HL-60 (cell line): Measurements from ENCODE around the gene SVIP.

ENCODE experiments used
- DNase-seq, 2 experiments: peaks; one replicate each; pipeline ENCODE4 v3.0.0-alpha.2; 2010 to 2020; ENCODE audit warnings: low read depth in 1 of 2, low spot score in 1 of 2
- H3K27ac ChIP-seq: fragments of 250-450 bp; sonication (Bioruptor Pico); replicated peaks from 2 replicates; pipeline ENCODE4 v1.5.1; 2020; ENCODE audit warnings: mild to moderate bottlenecking, moderate library complexity
- H3K27me3 ChIP-seq: fragments of 250-450 bp; sonication (Bioruptor Pico); 2 replicates; pipeline ENCODE4 v1.5.1; 2021; ENCODE audit warnings: mild to moderate bottlenecking, moderate library complexity; ENCODE audit not compliant: insufficient read depth, poor library complexity, severe bottlenecking
- H3K4me3 ChIP-seq: replicated peaks from 2 replicates; pipeline ENCODE4 v1.5.1; 2011; ENCODE audit warnings: mild to moderate bottlenecking, control low read depth, low read length; ENCODE audit not compliant: insufficient read depth
- GABPA ChIP-seq: IDR thresholded peaks from 2 replicates; pipeline ENCODE4 v1.6.1; 2012; ENCODE audit warnings: low read depth
- POLR2AphosphoS5 ChIP-seq: IDR thresholded peaks from 2 replicates; pipeline ENCODE4 v1.6.1; 2012; ENCODE audit warnings: low read depth
- SPI1 ChIP-seq: IDR thresholded peaks from 2 replicates; pipeline ENCODE4 v1.6.1; 2012; ENCODE audit warnings: low read depth, mild to moderate bottlenecking, borderline replicate concordance
- TF ChIP-seq, protein P1 (sequence below): IDR thresholded peaks from 2 replicates; pipeline ENCODE4 v1.6.1; 2012; ENCODE audit warnings: low read depth; ENCODE audit not compliant: insufficient replicate concordance
- TF ChIP-seq, protein P2 (sequence below): IDR thresholded peaks from one replicate; pipeline ENCODE4 v1.5.1; 2011; ENCODE audit warnings: low read length, control low read depth, inconsistent platforms; ENCODE audit not compliant: insufficient read depth

The SVIP gene

DNA sequence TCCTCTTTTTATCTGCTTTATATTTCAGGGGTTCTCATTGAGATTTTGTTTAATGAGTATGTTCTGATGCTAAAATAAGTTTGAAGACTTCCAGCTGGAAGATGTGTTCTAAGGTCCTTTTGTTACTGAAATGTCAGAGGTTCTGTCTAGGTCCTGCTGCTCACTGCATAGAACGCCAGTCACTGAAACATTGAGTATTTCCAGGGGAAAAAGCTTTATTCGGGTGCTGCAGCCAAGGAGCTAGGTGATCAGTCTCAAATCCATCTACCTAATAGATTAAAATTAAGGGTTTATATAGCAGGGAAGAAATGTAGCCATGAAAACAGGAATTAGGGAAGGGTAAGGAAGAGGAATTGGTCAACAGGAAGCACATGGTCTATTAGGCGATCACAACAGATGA, 19.7 kb downstream of the SVIP start:
- TF ChIP-seq GABPA, result no peak
- H3K27me3 ChIP-seq, result no peaks in the 10 kb centered on the region
- no peak for DNase-seq
- no peak overlapping the region for H3K27ac ChIP-seq
- no peak overlapping the region for H3K4me3 ChIP-seq

- Histone ChIP-seq H3K27ac (no peak overlapping the region), H3K4me3 (no peak overlapping the region), H3K27me3 (no peaks in the 10 kb centered on the region)
- TF ChIP-seq POLR2AphosphoS5, result no peak
- TF ChIP-seq, protein P1, sequence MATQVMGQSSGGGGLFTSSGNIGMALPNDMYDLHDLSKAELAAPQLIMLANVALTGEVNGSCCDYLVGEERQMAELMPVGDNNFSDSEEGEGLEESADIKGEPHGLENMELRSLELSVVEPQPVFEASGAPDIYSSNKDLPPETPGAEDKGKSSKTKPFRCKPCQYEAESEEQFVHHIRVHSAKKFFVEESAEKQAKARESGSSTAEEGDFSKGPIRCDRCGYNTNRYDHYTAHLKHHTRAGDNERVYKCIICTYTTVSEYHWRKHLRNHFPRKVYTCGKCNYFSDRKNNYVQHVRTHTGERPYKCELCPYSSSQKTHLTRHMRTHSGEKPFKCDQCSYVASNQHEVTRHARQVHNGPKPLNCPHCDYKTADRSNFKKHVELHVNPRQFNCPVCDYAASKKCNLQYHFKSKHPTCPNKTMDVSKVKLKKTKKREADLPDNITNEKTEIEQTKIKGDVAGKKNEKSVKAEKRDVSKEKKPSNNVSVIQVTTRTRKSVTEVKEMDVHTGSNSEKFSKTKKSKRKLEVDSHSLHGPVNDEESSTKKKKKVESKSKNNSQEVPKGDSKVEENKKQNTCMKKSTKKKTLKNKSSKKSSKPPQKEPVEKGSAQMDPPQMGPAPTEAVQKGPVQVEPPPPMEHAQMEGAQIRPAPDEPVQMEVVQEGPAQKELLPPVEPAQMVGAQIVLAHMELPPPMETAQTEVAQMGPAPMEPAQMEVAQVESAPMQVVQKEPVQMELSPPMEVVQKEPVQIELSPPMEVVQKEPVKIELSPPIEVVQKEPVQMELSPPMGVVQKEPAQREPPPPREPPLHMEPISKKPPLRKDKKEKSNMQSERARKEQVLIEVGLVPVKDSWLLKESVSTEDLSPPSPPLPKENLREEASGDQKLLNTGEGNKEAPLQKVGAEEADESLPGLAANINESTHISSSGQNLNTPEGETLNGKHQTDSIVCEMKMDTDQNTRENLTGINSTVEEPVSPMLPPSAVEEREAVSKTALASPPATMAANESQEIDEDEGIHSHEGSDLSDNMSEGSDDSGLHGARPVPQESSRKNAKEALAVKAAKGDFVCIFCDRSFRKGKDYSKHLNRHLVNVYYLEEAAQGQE, result no peak
- TF ChIP-seq SPI1, result no peak
- TF ChIP-seq, protein P2, sequence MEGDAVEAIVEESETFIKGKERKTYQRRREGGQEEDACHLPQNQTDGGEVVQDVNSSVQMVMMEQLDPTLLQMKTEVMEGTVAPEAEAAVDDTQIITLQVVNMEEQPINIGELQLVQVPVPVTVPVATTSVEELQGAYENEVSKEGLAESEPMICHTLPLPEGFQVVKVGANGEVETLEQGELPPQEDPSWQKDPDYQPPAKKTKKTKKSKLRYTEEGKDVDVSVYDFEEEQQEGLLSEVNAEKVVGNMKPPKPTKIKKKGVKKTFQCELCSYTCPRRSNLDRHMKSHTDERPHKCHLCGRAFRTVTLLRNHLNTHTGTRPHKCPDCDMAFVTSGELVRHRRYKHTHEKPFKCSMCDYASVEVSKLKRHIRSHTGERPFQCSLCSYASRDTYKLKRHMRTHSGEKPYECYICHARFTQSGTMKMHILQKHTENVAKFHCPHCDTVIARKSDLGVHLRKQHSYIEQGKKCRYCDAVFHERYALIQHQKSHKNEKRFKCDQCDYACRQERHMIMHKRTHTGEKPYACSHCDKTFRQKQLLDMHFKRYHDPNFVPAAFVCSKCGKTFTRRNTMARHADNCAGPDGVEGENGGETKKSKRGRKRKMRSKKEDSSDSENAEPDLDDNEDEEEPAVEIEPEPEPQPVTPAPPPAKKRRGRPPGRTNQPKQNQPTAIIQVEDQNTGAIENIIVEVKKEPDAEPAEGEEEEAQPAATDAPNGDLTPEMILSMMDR, result no peak
- DNase-seq, result no peak
Measured at GRCh38 chr11:22808571-22809197, 20.9 kb downstream of the SVIP start.

- Histone ChIP-seq H3K4me3 (no peak overlapping the region), H3K27ac (no peak overlapping the region), H3K27me3 (no peaks in the 10 kb centered on the region)
- no peak for DNase-seq
- no peak for TF ChIP-seq POLR2AphosphoS5
- peak; percentile 71 for TF ChIP-seq SPI1
Measured at GRCh38 chr11:22807855-22808570, 21.6 kb downstream of the SVIP start.

DNA sequence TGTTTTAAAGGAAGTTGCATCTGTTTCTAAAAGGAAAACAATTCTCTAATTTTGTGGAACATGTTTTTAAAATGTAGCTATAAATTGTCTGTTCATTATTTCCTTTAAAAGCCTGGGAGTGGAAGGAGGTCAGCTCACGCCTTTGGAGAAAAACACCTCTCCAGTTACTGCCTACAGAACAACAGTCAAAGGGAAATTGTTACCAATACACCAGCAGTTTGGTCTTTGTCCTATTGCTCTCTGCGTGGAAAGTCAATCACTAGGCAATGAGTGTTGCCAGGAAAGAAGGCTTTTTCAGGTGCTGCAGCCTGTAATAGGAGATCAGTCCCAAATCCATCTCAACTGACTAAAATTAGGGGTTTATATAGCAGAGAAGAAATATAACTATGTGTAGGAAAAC, 22.2 kb downstream of the SVIP start:
- Histone ChIP-seq H3K4me3 (no peak overlapping the region), H3K27ac (no peak overlapping the region), H3K27me3 (no peaks in the 10 kb centered on the region)
- TF ChIP-seq POLR2AphosphoS5 (no peak), GABPA (no peak), SPI1 (no peak)
- TF ChIP-seq, protein P1, result no peak
- TF ChIP-seq, protein P2, result no peak
- no peak for DNase-seq

- TF ChIP-seq POLR2AphosphoS5 (no peak), SPI1 (no peak), GABPA (no peak)
- TF ChIP-seq, protein P1, result no peak
- TF ChIP-seq, protein P2, result no peak
- Histone ChIP-seq H3K27me3 (no peaks in the 10 kb centered on the region), H3K27ac (no peak overlapping the region), H3K4me3 (no peak overlapping the region)
- DNase-seq, result no peak
Measured at GRCh38 chr11:22802861-22803260, 26.7 kb downstream of the SVIP start.
